NCI-H526 treated with DMSO at 0.1 percent for 48 hours (cell line): Measurements from ENCODE around the gene ARID1B.

Source experiments
- DNase-seq: peaks from one replicate; lab custom pipeline; 2025; lab: John Stamatoyannopoulos, UW

ARID1B gene

GRCh38 chr6:156905801-156906200, 128.6 kb downstream of the ARID1B start:
- DNase-seq = no peak

DNA sequence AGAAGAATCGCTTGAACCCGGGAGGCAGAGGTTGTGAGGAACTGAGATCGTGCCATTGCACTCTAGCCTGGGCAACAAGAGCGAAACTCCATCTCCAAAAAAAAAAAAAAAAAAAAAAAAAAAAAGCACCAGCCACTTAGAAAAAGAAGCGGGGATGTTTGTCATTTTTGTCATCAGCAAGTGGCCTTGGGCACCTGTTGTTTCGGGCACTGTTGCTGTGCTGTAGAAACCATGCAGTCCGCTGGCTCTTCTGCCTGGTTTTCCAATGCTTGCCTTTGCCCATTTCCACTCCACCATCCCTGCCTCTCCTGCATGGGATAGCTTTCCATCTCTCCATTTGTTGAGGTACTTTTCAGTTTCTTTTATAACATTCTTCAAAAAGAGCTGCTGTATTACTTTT, 129.3 kb downstream of the ARID1B start:
- DNase-seq = no peak

DNA sequence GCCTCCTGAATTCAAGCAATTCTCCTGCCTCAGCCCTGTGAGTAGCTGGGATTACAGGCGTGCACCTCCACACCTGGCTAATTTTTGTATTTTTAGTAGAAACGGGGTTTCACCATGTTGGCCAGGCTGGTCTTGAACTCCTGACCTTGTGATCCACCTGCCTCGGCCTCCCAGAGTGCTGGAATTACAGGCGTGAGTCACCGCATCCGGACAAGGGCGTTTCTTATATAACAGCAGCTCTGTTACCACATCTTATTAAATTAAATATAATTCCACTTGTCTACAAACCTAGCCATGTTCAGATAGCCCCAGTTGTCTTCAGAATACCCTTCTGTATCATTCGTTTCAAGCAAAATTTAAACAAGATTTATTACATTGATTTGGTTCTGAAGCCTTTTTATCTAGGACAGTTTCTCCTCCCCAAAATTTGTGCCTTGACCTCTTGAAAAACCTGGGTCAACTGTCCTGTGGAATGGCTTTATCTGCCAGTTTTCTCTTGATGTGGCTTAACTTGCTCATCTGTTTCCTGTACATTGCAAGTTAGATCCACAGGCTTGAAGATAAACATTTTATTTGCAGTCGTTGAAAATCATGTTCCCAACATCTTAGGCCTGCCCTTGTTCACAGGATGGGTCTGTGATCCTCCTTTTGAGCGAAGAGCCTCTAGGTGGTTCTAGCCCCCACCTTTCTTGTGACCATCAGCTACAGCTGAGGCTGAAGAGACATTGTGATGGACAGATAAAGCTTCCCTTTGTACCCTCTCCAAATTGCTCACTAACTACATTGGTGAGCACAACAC, 132.2 kb downstream of the ARID1B start:
- no peak for DNase-seq

DNA sequence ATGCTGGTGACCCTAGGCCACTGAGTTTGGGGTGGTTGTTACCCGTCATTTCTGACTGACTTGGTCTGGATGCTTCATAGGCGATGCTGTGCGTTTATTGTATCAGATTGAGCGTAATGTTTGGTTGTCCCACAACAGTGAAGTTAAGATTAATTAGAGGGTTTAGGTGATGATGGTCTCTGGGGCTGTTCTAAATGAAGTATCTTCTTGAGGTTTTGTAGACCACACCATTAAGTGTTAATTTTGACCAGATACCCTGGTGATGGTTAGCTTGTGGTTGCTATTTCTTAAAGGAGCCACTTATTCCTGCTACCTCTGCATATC, 132.8 kb downstream of the ARID1B start:
- no peak for DNase-seq

- no peak for DNase-seq
Measured at GRCh38 chr6:156910938-156911337, 133.8 kb downstream of the ARID1B start.

DNA sequence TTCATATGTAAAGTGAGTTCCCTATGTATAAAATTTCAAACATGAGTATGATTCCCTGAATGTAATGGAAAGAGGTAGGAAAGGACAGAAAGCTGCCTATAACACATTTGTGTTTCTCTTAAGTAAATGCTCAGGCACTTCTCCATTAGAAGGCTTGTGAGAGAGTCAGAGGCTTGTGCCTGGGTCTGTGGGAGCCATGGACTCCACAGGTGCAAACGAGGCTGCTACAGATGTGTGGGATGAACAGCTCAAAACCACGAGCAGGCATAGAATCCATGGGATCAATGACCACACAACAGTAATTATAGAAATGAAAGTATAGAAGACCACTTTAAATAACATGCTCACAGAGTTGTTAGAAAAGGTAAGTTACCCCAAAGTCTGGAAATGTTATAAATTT, 134.4 kb downstream of the ARID1B start:
- DNase-seq = no peak

GRCh38 chr6:156912431-156912830, 135.3 kb downstream of the ARID1B start:
- DNase-seq = no peak

DNA sequence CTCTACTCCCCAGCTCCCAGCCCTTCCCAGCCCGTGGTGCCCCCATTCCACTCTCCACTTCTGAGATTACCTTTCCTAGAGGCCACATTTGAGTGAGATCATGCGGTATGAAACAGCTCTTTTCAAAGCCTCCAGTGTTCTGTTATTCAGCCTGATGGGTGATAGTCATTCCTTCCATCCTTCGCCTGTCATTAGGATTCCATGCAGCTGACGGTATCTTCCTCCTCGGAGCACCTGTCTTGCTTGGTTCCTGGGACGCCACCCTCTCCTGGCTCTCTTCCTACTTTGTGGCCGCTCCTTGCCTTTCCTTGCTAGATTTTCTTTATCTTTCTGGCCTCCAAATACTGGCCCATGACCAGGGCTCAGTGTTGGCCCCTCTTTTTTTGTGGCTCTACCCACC, 137.0 kb downstream of the ARID1B start:
- no peak for DNase-seq

DNA sequence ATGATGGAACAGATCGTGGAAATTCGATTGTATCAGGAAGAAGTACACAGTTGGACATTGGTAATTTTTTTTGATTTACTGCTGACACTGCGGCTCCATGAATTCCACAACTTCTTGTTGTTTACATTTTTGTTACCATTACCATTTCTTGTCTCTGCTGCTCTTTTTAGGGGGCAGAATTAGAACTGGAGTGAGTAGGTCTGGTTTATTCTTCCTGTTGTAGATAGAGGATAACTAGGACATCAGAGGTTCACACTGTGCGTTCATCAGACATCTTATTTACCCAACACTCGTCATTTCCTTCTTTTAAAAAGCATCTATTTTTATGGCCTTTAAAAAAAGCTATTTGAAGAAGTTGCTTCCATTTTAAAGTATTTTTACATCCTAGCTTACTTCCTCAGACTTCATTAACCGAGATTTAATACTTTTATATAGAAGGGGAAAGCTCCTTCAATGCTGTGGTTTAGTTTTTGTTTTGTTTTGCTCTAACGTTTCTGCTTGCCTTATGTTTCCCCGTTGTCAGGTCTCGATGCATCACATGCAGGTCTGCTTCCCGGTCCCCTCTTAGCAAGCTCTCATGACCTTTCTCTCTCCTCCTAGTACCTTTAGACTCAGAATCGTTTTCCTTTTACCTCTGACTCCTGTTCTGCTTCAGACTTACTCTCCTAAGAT, 139.1 kb downstream of the ARID1B start:
- no peak for DNase-seq

DNA sequence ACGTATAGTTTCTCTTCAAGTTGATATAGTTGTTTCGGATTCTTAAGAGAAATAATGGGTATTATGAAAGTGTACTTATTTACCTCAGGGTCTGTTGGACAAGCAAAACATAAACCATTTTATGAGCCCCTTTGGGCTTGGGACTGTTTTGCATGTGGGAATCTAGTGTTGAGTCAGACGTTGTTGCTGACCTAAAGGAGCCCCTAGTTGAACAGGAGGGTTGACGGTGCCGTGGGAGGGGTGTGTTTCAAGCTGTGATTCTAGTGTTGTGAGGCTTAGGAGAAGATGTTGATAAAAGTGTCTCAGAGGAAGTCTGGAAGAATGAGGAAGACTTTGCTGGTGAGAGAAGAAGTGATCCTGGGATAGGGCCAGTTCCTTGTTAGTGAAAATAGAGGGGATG, 140.0 kb downstream of the ARID1B start:
- peak; percentile 28 for DNase-seq

DNA sequence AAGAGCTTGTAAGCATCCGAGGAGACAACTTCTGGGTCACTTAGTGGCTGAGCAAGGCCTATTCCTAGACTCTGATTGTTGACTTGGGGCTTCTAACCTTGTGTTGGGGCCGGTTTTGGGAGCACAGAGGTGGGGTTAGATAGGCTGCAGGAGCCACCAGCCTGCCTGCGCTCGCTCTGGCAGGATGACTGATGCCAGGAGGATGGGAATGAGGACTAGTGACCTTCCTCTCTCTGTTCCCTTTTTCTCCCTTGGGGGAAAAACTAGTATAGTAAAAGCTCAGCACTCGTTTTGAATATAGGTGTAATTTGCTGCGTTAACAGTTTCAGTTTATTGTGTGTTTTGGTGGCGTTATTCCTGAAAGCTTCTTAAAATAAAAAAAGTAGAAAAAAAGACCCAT, 141.5 kb downstream of the ARID1B start:
- DNase-seq = no peak

DNA sequence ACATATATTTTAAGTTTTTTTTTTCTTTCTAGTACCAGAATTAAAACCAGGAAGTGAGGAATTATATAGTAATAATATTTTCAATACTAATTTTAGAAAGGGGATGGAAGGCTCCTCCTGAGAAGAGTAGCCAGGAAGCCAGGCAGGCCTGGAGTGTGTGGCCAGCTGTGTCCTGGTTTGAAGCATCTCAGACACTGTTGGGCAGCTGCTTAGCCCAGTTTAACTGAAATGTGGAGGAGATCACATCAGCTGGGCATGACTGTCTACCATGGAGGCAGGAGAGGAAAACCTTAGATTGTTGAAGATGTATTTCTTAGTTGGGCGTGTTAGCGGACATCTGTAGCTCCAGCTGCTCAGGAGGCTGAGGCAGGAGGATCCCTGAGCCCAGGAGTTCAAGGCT, 142.2 kb downstream of the ARID1B start:
- DNase-seq = no peak

DNA sequence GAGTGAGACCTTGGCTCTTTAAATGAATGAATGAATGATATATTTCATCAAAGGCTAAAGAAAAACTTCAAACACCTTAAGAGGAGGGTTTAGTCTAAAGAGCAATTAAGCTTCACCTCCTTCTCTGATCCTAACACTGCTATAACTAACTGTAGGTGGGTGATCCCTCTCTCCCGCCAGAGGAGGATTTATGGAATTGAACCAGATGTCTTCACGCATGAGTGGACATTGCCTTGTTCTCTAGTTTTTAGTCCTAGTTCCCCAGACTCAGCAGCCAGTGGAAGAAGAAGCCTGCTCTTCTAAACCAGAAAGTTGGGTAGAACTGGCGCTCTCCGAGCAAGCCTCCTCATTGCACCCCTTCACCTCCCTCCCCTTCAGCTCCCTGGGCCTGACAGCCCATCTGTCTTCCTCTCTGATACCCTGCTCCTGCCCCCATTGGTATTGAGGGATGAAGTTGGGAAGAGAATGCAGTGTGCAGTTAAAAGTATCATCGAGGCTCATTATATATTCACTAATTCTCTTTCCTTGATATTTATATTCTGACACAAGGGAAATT, 142.7 kb downstream of the ARID1B start:
- no peak for DNase-seq

GRCh38 chr6:156924246-156924645, 147.1 kb downstream of the ARID1B start:
- no peak for DNase-seq

- no peak for DNase-seq
Measured at GRCh38 chr6:156925026-156925425, 147.8 kb downstream of the ARID1B start.

GRCh38 chr6:156925718-156926607, 148.8 kb downstream of the ARID1B start:
- no peak for DNase-seq

GRCh38 chr6:156928126-156928525, 150.9 kb downstream of the ARID1B start:
- no peak for DNase-seq

GRCh38 chr6:156928972-156929371, 151.8 kb downstream of the ARID1B start:
- DNase-seq = no peak

GRCh38 chr6:156931283-156931682, 154.1 kb downstream of the ARID1B start:
- DNase-seq = no peak

DNA sequence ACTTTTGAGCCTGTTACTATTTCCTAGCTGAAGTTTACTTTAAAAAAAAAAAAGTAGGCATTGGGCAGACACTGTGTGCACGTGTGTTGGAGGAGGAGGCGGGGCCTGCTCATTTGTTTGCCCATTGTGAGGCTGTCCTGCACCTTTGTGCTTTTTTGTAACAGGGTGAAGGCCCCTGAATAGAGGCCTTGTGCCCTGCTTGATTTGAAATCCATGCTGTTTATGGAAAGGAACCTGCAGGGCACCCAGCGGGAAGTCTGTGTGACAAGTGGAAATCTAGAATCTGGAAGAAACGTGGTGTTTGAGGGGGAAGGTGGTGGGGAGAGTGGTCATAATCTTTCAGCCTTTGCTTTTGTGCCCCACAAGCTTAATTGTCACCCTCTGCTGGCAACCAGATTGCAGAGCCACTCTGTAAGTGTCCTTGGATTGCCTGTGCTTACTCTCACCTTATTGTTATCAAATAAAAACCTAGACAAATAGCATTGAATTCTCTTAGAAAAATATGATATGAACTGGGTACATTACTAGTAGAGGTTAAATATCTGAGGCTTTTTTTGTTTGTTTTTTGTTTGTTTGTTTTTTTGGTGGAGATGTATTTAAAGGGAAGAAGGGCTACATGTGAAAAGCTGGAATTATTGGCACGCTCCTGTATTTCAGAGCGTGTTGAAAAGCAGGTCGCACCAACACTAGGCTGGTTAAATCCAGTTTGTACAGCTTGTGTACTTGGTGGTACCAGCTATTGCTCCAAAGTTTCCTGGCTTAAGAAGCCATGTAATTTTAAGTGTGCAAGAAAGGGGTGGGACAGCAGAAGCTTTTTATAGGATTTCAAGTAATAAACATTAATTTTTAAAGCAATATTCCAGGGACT, 156.3 kb downstream of the ARID1B start:
- peak; percentile 72 for DNase-seq

GRCh38 chr6:156934069-156934460, 156.9 kb downstream of the ARID1B start:
- peak; percentile 30 for DNase-seq

DNA sequence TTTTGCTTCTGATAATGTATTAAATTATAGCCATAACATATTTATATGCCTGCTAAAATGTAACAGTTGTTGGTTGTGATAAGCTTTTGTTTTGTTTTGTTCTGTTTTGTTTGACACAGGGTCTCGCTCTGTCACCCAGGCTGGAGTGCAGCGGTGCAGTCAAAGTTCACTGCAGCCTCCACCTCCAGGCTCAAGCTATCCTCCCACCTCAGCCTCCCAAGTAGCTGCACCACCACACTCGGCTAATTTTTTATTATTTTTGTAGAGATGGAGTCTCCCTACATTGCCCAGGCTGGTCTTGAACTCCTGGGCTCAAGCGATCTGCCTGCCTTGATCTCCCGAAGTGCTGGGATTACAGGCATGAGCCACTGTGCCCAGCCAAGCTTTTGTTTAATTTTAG, 157.8 kb downstream of the ARID1B start:
- no peak for DNase-seq
